HG03521 (cell line): ENCODE results near the gene CCDC9B.
A peak's percentile ranks its signal among the peaks of the same experiment; 100 is the strongest.

Experiments
- ATAC-seq: cut with Tn5 transposase; IDR thresholded peaks from one replicate; pipeline ENCODE4 v1.9.1; 2021; ENCODE audit warnings: mild to moderate bottlenecking, moderate library complexity; ENCODE audit not compliant: unreplicated experiment

The CCDC9B gene

DNA sequence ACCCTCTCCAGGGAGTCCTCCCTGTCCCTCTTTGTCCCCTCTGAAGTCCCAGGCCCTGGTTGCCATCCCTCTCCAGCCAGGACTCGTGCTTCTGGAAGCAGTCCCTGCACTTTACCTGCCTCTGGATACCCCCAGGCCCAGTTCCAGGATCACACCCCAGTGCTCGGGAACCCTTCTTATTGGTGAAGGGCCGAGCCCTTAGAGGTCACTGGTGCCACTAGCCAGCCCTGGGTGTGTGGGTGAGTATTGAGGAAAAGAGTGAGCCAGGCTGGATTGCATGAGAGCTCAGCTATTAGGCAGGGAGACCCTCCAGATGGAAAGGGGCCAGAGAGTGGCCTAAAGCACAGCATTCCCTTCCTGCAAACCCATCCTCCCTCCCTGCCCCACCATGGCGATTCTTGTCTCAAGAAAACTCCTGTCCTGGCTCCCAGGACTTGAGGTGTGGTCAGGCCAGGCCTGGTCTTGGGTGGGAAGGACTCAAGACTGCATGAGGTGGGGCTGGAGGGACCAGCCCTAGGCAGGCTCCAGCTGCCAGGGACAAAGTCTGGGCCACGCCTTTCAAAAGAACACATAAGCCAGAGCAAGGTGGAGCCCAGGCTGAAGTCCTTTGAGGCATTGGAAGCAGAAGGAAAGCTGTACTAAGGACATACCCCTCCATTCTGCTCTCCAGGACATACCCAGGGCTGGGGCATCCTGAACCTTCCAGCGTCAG, 5.3 kb upstream of the CCDC9B start:
- no peak for ATAC-seq

DNA sequence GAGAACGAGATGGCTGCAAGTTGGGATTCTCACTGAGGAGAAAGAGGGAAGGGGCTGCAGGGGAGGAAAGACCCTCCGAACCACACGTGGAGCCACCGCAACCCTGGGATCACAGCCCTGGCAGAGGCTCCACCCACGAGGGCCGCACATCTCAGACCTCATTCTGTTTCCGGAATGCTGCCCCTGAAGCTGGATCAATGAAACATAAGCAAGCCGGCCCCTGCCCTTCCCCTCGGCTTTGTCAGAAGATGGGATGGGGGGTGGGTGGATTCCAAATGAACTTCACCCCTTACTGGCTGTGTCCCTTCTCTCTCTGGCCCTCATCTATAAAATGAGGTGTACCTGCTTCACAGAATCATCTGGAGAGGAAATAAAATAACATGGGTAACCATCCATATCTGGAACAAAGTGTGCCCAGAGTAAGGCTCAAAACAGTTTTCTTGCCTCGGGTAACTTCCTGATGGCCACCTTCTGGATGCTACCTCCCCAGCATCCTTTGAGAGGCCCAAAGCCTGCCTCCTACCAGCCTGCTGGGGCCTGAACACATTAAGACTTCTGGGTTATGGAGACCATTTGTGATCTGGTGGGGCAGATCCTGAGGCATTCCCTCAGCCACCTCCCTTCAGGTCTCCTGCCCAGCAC, 4.6 kb upstream of the CCDC9B start:
- no peak for ATAC-seq

DNA sequence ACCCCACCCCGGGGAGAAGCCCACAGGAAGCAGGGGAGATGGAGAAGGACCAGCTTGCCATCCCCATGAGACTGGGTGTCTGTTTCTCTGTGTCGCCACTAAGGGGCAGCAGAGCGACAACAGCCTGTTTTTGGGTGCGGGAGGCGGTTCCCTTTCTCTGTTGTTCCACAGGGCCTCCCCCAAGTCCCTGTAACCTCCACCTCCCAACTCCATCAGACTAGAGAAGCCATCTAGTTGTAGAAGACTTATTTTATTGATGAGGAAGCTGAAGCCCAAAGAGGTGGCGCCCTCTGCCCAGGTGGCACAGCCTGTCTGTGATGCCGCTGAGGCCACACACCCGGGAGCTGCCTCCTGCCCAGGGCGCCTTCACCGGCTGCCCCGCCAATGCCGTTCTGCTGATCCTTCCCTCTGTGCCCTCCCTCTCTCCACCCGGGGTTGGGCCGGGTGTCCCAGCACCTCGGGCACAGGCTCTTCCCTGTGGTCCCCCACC, 3.9 kb upstream of the CCDC9B start:
- ATAC-seq = no peak

DNA sequence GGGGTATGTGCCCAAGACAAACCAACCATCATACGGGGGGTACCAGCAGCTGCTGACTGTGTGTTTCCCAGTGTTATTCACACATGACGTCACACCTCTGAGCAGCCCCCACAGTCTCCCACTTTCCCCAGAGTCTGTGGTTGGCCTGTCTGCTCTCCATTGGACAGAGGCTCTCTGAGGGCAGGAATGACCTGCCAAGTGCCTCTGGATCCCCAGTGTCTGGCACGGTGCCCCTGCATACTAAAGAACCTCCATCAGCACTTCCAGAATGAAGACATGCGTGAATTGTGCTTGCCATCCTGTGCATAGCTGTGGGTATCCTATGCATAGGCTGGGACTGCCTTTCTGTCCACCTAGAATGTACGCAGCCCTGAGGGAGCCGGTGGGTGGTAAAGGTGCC, 3.5 kb upstream of the CCDC9B start:
- no peak for ATAC-seq

DNA sequence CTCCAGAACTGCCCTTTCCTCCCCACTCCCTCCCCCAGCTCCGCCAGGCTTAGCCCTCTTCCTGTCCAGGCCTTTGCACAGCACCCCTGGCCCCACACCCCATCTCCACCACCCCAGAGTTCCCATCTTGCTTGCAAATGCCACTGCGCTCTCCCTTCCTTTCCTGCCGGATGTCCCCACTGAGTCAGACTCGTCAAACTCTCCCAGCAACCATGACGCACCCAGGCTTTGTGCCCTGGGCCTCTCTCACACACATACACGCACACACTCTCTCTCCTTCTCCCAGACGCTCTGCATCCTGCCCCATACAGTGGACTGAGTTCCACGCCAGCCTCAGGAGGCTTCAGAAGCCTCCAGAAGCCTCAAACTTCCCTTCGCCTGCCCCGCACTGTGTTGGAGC, 2.8 kb upstream of the CCDC9B start:
- ATAC-seq = no peak

DNA sequence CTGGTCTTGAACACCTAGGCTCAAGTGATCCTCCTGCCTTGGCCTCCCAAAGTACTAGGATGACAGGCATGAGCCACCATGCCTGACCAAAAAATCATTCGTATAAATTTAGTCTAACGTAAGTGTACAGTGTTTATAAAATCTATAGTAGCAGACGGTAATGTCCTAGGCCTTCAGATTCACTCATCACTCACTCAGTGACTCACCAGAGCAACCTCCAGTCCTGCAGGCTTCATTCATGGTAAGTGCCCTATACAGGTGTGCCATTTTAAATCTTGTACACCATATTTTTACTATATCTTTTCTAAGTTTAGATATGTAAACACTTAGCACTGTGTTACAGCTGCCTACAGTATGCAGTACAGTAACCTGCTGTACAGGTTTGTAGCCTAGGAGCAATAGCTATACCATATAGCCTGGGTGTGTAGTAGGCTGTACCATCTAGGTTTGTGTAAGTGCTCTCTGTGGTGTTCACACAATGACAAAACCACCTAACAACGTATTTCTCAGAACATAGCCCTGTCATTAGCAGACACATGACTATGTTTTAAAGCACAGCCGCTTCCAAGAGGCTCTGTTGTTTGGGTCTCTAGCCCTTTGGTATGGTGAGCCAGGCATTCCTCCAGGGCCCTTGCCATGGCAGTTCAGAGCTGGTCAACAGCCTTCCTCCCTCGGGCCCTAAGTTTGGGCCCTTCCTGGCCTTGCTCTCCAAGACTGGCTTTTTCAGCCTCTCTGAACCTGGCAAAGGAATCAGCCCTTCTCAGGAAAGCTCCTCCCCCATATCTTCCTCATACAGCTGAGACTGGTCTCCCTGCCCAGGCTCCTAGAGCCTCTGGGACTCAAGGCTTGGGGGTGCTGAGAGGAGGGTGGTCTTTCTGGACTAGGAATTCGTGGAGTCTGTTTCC, 1.9 kb upstream of the CCDC9B start:
- ATAC-seq = no peak

DNA sequence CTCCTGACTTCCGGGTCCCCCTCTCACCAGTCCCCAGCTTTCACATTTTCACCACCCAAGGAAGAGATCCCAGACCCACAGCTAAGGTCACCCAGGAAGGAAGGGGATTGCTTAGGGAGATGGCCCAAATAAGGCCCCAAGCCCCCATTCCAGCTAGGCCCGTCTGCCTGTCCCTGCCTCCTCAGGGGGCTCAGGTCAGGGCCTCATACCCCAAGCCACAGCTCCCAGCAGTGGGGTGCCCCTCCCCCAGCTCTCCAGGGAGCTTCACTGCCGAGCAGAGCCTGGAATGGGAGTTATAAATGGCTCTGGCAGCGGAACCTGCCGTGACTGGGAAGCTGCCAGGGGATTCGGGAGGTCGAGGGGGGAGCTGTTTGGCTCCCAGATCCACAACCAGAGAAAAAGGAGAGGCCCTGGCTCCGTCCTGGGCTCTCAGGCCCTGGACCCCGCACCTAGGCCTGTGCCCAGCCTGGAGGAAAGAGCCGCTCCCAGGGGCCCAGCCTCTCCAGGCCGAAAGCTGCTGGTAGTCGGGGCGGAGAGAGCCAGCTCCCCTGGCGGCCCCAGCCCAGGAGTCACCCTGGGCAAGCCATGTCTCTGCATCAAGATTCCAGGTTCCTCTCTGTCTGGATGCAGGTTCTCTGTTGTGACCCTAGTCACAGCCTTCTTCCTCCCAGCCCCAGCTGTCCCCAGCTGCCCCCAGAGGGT, 550 bp downstream of the CCDC9B start:
- no peak for ATAC-seq

DNA sequence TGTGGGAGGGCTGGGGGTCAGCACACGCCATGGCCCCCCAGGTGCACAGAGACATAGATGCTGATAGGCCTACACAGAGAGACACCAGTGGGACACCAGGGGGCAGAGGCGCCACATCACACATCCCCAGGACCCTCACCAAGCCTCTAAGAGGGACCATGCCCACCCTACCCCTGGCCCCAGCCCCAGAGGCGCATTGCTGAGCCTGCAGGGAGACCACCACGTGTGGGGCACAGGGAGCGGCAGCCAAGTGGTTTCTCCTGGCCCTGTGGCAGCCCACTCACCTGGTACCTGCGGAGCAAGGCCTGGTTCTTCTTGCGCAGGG, 1.2 kb downstream of the CCDC9B start:
- no peak for ATAC-seq

DNA sequence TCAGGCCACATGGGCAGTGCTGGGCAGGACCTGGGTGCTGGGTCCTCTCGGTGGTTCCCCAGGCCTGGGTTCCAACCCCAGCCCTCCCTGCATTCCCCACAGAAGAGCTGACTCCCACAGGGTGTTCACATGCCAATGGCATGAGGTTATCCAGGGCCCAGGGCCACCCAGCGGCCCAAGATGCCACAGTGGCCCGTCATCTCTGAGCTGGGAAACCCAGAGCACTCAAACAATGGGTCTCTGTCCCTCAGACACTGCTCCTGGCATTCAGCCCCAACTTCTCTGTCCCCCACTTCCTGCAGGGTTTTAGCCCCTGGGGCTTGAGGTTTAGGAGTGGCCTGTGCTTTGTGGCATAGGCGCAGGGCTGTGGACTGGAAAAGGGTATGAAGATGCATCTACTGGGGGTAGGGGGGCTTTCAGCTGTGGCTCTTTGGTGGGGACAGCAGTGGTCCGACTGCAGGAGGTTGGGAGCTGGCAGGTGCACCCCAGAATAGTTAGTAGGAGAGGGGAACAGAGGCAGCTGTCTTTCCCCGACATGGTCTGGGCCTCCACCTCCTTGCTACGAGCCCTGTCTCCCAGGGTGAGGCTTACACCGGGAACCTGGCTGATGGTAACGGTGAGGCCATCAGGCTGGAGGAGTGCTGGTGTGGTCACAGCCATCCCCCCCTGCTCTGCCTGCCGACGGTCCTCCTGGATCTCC, 1.7 kb downstream of the CCDC9B start:
- no peak for ATAC-seq

DNA sequence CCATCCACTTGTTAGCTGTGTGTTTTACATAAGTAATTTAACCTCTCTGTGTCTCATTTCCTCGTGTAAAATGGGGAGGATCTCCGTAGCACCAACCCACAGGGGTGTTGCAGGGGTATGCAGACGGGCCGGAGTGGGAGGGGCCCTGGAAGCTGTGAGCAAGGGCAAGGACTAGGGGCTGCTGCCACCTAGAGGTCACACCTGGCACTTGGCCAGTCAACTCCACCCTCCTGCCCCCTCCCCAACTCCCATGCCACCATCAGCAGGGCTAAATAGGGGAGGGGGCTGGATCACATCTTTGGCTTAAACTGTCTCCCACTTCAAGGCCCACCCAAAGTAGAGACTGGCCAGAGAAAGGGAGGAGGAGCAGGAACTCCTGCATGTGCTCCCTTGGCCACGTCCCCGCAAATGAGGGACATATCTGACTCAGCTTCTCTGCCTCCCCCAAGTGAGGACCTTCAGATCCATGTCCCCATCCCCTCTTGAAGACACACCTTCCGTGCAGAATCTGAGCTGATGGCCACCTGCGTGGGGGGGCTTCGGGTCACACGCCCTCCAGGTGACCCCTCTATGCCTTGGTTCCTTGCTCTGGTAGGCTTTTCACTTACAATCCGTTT, 2.6 kb downstream of the CCDC9B start:
- ATAC-seq = peak; percentile 42

DNA sequence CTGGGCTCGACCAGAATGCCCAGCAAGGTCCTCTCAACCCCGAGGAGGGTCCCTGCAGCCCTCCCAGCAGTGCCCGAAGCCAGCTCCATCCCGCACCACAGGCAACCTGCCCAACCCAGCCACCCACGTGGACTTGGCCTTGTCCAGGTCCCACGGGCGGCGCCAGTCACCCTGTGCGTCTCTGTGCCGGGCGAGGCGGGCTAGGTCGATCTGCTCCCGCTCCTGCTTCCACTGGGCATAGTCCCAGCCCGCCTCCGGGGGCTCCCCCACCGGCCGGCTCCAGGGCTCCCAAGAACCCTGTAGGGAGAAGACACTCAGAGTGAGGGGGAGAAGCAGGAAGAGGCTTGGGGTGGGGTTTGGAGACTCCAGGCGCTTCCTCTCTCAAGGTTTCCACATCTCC, 3.1 kb downstream of the CCDC9B start:
- no peak for ATAC-seq

DNA sequence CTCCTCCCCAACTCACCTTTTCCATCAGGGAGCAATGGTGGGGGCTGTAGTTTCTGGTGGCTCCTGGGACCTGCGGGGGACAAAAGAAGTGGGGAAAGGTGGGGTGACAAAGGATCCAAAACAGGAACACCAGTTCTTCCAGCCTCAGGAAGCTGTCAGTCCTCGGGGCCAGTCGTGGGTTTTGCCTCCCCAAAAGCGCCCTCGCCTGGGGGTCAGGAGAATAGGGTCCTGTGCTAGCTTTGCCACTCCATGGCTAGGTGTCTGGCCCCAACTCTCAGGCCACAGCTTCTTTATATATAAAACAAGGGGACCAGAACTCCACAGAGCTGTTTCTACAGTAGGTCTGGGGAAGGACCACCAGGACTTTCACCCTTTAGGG, 4.0 kb downstream of the CCDC9B start:
- ATAC-seq = no peak

DNA sequence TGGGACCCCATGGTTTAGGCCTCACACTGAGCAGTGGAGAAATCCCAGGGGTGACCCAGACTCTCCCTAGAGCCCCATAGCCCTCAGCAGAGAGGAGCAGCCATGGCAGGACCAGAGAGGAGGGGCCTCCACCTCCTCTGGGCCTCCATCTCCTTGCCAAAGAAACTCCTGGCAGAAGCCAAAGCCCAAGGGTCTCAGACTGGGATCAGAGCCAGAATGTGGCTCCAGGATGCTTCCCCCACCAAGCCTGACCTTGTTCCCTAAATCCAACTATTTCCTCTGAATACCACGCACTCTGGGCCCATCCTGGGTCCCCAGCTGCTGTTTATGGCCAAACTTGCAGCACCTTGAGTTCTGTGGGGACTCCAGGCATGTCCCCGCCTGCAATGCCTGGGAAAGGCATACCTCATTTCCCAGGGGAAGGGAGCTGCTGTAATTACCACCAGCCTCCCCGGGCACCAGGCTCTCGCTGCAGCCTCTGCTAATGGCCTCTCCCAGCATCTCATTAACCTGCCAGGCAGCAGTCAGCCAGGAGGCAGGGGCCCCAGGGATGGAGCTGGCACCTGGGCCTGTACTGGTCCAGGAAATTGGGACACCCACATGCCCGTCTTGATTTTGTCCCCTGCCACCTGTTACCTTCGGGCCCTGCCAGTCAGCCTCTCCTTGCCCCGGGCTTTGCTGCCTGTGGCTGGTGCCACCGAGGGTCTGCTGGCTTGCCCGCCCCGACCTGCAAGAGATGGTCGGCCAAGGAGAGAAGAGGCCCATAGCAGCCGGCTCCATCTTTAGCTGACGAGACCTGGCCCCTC, 4.6 kb downstream of the CCDC9B start:
- no peak for ATAC-seq

DNA sequence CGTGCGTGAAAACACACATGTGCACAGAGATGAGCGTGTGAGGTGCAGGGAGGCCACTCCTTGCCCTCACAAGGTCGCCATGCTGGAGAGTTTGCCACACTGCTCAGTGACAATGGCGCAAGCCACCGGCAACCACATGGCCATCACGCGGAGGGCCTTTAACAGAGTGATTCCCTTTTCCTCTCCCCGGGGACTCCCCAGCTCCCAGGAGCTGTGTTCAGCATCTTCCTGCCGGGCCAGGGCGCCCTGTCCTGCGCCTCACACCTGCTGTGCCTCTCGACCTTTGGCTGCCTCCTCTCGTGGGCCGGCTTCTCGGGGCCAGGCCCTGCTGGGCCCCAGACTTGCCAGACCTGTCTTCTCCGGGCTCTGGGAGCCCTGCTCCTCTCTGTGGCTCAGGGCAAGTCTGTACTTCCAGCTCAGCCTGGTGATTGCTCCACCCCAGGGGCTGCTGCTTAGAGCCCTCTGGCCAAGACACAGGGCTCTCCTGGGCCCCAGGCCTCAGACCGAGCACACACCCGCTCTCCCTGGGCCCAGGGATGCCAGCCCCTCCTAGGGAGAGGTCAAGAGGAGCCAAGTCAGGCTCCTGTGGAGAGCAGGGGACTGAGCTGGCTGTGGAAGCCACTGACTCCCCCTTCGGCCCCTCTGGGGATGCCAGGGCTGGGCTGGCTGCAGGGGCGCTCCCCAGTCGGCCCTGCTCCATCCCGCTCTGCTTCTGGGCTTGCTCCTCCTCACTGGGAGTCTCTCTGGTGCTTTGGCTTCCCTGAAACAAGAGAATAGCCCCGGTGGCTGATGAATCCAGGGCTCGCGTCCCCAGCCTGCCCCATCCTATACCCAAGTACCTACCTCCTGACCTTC, 5.6 kb downstream of the CCDC9B start:
- no peak for ATAC-seq

DNA sequence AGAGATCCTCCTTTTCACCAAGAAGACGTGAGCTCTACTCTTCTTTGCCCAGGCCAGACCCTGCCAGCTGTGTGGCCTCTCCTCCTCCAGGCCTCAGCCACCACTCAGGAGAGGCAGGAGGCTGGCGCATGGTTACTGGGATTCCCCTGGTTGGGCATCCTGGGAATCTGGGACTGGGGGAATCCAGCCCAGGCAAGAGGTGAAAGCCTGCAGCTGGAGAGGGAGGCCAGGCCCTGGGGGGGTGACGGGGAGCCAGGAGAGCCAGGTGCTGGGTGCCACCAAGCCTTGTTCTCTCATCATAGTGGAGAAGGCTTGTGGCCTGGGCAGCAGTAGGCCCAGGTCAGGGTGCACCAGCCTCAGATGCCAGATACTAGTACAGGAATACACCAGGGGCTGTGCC, 6.2 kb downstream of the CCDC9B start:
- ATAC-seq = no peak

DNA sequence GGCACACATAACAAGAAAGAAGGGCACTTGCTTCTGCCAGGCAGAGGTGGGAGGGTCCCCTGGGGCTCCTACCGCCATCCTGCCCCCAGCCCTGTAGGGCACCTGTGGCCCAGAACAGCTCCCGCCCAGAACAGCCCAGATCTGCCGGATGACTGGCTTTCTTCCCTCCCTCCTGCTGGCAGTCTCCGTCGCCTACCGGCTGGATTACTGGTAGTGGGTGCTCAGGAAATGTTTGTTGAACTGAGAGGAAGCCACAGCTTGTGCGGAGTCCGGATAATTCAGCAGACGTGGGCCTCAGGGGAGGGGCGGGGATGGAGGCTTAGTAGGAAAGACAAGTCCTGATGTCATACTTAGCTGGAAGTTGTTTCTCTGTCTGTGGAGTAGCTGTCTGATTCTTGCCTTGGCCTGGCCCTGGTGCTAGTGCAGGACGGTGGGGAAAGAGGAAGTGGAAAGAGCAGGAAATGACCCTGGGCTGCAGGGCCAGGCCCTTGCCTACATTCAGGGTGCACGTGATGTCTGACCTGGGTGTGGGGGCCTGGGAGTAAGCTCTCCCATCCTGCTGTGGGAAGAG, 6.7 kb downstream of the CCDC9B start:
- ATAC-seq = no peak

DNA sequence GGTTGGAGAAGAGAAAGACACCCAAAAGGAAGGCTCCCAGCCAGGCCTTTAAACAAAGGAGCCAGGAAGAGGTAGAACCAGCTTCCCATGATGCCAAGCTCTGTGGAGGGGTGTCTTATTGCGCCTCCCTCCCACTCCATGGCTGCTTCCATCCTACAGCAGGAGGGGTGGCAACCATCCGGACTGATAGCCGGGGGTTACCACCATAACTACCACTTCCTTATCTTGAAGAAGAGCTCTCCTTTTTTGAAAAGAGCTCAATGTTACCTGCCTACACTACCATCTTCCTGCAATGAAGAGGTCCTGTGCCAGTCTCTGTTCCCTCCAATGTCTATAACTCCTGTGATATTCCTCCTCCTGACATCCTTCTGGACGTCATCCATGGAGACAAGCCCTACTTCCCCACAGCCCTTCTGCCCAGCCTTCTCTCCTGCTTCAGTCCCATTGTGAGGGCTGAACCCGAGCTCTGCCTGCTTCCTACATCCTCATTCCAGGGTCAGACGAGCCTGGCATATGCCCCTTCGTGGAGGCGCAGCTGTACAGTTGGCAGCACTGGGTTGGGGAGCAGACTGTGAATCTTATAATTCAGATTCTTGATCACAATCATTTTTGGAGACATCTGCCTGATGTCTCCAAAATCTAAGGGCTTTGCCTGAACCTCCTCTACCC, 8.5 kb downstream of the CCDC9B start:
- ATAC-seq = no peak

DNA sequence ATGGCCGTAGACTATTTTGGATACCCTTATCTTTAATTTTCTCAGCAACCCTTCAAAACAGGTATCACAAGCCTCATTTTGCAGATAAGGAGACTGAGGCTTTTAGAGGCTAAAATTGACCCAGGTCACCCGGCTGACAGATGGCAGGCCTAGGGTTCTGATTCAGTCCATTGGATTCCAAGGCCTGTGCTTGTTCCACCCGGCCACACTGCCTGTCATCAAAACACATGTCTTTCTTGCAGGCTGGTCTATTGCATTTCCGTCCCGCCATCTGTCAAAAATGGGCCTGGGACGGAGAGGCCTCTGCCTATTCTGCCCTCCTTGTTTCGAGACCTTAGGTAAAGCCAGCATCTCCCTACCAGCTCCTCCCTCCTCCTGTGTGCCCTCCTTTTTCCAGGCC, 9.1 kb downstream of the CCDC9B start:
- ATAC-seq = no peak
